Measurements from ENCODE around the gene NAGS. TPM values are rescaled to one million over a fixed set of nuclear protein-coding genes. Genes with fewer than 3 reads are reported as not detected.

NAGS gene
- total RNA-seq, 1 donor from 2014 or later = 0.40 TPM

DNA sequence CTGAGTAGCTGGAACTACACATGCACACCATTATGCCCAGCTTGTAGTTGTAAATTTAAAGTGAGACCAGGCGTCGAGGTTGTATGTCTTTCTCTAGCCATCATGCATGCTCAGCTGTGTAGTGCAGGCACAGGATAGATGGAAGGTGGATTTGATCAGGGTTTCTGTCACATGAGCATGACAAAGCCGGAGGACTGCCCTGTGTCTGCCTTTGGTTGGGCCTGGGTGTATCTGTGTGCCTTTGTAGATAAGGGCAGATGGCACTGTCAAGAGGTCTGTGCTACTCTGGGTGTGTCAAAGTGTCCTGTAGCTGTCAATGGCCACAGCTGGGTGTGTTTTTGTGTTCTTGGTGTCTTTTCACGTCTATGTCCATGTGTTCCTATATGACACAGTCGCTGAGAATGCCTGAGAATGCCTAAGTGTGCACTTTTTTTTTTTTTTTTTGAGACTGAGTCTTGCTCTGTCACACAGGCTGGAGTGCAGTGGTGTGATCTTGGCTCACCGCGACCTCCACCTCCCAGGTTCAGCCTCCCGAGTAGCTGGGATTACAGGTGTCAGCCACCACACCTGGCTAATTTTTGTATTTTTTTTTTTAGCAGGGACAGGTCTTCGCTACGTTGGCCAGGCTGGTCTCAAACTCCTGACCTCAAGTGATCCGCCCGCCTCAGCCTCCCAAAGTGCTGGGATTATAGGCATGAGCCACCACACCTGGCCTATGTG is 4.1 kb upstream of the NAGS start:
- Mint-ChIP-seq H3K27me3 (ENCODE audit: low read depth) (peaks cover 2% of the 10 kb centered on the region), H3K9me3 (ENCODE audit: low read depth) (no peaks in the 10 kb centered on the region), H3K27ac (ENCODE audit: unreplicated experiment) (no peak overlapping the region), H3K36me3 (ENCODE audit: low read depth) (no peaks in the 10 kb centered on the region), H3K4me1 (ENCODE audit: low read depth) (no peaks in the 10 kb centered on the region), H3K4me3 (ENCODE audit: unreplicated experiment) (no peak overlapping the region)
- peak; percentile 25 for DNase-seq (ENCODE audit: low spot score)
- no peak for TF ChIP-seq CTCF (IDR thresholded peaks at IDR 0.05)

DNA sequence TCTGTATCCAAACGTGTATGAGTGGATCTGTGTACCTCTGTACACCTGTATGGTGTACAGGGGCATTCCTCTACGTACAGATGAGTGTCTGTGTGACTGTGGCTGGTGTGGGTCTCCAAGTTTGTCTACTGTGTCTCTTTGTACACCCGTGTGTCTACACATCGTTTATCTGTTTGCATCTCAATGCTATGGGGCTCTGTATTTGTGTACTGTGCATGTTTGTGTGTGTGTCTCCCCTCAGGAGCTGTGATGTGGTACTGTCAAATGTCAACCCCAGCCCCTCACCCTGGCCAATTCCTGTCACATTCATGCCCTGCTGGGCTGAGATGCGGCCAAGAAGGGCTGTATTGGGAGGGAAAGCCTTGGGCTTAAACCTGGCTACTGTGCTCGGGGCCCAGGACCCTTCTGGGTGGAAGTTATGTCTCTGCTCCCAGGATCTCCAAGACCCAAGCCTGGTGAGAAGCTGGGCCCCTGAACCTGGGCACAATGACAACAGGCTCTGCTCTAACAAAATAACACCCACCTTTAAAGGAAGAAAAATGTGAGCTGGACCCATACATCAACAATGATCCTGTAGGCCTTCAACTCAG is 3.5 kb upstream of the NAGS start:
- TF ChIP-seq CTCF (IDR thresholded peaks at IDR 0.05) = no peak
- no peak for DNase-seq (ENCODE audit: low spot score)
- no peak overlapping the region for H3K27ac Mint-ChIP-seq (ENCODE audit: unreplicated experiment)
- peaks cover 2% of the 10 kb centered on the region for H3K27me3 Mint-ChIP-seq (ENCODE audit: low read depth)
- no peaks in the 10 kb centered on the region for H3K9me3 Mint-ChIP-seq (ENCODE audit: low read depth)
- no peak overlapping the region for H3K4me3 Mint-ChIP-seq (ENCODE audit: unreplicated experiment)
- H3K4me1 Mint-ChIP-seq (ENCODE audit: low read depth) = peaks cover 1% of the 10 kb centered on the region
- no peaks in the 10 kb centered on the region for H3K36me3 Mint-ChIP-seq (ENCODE audit: low read depth)

- Mint-ChIP-seq H3K9me3 (ENCODE audit: low read depth) (no peaks in the 10 kb centered on the region), H3K36me3 (ENCODE audit: low read depth) (no peaks in the 10 kb centered on the region), H3K27ac (ENCODE audit: unreplicated experiment) (no peak overlapping the region), H3K27me3 (ENCODE audit: low read depth) (peaks cover 6% of the 10 kb centered on the region), H3K4me1 (ENCODE audit: low read depth) (peaks cover 7% of the 10 kb centered on the region), H3K4me3 (ENCODE audit: unreplicated experiment) (no peak overlapping the region)
- no peak for DNase-seq (ENCODE audit: low spot score)
- no peak for TF ChIP-seq CTCF (IDR thresholded peaks at IDR 0.05)
Measured at GRCh38 chr17:44001461-44001920, 2.9 kb upstream of the NAGS start.

DNA sequence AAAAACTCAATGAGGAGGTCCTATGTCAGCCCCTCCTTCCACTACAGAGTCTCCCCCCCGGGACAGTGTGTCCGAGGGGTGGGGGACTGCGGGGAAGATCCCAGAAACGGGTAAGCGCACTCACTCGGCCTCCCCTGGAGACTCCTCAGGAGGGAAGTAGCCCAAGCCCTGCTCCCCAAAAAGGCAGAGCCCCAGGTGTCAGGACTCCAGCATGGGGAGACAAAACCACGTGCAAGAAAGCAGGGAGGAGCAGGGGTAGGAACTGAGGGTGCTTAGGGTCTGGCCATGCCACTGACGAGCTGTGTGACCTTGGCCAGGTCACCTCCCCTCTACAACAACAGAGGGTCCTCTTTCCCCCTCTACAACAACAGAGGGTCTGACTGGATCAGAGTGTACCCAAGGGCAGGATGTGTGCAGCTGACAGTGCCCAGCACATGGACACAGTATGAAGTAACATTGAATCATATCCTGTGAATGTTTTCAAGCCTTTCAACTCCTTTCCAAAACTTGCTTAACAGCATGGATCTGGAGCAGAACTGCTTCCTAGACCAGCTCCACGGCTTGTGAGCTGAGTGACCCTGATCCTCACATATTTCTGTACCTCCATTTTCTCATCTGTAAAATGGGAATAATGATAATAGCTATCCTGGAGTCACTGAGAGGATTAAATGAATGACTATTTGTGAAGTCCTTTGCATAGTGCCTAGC is 2.1 kb upstream of the NAGS start:
- H3K4me1 Mint-ChIP-seq (ENCODE audit: low read depth) = peaks cover 12% of the 10 kb centered on the region
- no peak overlapping the region for H3K4me3 Mint-ChIP-seq (ENCODE audit: unreplicated experiment)
- DNase-seq (ENCODE audit: low spot score) = no peak
- TF ChIP-seq CTCF (IDR thresholded peaks at IDR 0.05) = no peak
- no peaks in the 10 kb centered on the region for H3K9me3 Mint-ChIP-seq (ENCODE audit: low read depth)
- H3K27ac Mint-ChIP-seq (ENCODE audit: unreplicated experiment) = peak overlapping the region; percentile 63
- H3K36me3 Mint-ChIP-seq (ENCODE audit: low read depth) = no peaks in the 10 kb centered on the region
- H3K27me3 Mint-ChIP-seq (ENCODE audit: low read depth) = peaks cover 6% of the 10 kb centered on the region

DNA sequence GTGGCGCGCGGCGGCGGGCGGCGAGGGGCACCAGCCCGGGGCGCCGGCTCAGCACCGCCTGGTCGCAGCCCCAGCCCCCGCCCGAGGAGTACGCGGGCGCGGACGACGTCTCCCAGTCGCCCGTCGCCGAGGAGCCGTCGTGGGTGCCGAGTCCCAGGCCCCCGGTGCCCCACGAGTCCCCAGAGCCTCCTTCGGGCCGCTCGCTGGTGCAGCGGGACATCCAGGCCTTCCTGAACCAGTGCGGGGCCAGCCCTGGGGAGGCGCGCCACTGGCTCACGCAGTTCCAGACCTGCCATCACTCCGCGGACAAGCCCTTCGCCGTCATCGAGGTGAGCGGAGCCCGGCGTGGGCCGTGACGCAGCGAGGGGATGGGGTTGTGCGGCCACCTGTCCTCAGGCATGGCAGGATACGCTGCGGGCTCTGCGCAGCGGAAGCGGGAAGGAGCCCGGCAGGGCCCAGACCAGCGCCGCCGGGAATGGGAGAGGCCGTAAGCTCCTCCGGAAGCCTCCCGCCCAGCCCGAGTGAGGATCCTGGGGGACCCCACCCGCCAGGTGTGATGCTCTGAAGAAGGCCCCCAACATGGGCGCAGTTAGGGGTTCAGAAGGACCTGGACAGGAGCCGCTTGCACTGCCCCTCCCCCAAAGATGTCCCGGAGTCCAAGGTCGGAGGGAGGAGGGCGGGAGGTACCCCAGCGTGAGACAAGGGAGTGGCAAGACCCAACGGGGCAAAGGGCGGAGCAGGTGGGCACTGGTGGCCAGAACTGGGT is 522 bp downstream of the NAGS start:
- Mint-ChIP-seq H3K4me3 (ENCODE audit: unreplicated experiment) (peak overlapping the region; percentile 40), H3K9me3 (ENCODE audit: low read depth) (no peaks in the 10 kb centered on the region), H3K36me3 (ENCODE audit: low read depth) (peaks cover 2% of the 10 kb centered on the region), H3K27ac (ENCODE audit: unreplicated experiment) (no peak overlapping the region), H3K4me1 (ENCODE audit: low read depth) (peaks cover 21% of the 10 kb centered on the region), H3K27me3 (ENCODE audit: low read depth) (peaks cover 6% of the 10 kb centered on the region)
- TF ChIP-seq CTCF (IDR thresholded peaks at IDR 0.05) = no peak
- no peak for DNase-seq (ENCODE audit: low spot score)

All from chondrocyte (in vitro differentiated cells).